GM12892 (cell line): Measurements from ENCODE around the gene CRIM1.

Experiments used
- DNase-seq: peaks from one replicate; pipeline ENCODE4 v3.0.0; 2011; ENCODE audit not compliant: insufficient read length
- FAIRE-seq: peaks from 2 replicates; lab custom pipeline; 2011; peaks lifted over from hg19 to GRCh38; lab: Jason Lieb, UNC
- POLR2A ChIP-seq: IDR thresholded peaks from 2 replicates; pipeline ENCODE4 v1.6.1; 2011; ENCODE audit warnings: low read depth, low read length, control low read depth
- POLR2AphosphoS5 ChIP-seq: IDR thresholded peaks from 2 replicates; pipeline ENCODE4 v1.6.1; 2011; ENCODE audit warnings: low read depth, low read length, control low read depth
- TAF1 ChIP-seq: IDR thresholded peaks from 2 replicates; pipeline ENCODE4 v1.6.1; 2011; ENCODE audit warnings: low read depth, mild to moderate bottlenecking, control low read depth, low read length, borderline replicate concordance

Gene CRIM1

GRCh38 chr2:36484454-36484853, 128.9 kb downstream of the CRIM1 start:
- TF ChIP-seq POLR2AphosphoS5 = no peak
- TF ChIP-seq TAF1 = no peak
- TF ChIP-seq POLR2A = no peak
- no peak for FAIRE-seq
- no peak for DNase-seq

DNA sequence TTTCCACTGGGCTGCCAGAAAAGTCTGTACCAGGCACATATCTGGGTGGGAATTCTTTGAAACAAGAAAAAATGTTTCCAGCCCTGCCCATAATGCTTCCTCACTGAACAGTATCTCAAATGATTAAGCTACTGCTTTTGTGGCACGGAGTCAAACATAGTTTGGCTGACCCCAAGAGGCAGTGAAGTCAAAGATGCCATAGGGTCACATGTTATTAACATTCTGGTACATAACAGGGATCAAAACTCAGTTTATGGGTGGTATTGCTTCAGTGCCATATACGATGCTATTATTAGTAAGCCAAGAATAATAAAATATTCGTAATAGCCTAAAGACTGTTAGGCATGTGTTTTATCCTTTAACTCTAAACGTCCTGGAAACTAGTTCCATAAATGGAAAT, 129.9 kb downstream of the CRIM1 start:
- FAIRE-seq (no peak), DNase-seq (no peak)
- TF ChIP-seq TAF1 = no peak
- TF ChIP-seq POLR2AphosphoS5 = no peak
- TF ChIP-seq POLR2A = no peak

GRCh38 chr2:36486521-36487044, 131.0 kb downstream of the CRIM1 start:
- TF ChIP-seq POLR2AphosphoS5 = no peak
- no peak for TF ChIP-seq POLR2A
- TF ChIP-seq TAF1 = no peak
- FAIRE-seq = no peak
- DNase-seq = no peak

- FAIRE-seq = no peak
- DNase-seq = no peak
- TF ChIP-seq TAF1 (no peak), POLR2AphosphoS5 (no peak), POLR2A (no peak)
These were observed 132.4 kb downstream of the CRIM1 start for GRCh38 chr2:36487947-36488346.

DNA sequence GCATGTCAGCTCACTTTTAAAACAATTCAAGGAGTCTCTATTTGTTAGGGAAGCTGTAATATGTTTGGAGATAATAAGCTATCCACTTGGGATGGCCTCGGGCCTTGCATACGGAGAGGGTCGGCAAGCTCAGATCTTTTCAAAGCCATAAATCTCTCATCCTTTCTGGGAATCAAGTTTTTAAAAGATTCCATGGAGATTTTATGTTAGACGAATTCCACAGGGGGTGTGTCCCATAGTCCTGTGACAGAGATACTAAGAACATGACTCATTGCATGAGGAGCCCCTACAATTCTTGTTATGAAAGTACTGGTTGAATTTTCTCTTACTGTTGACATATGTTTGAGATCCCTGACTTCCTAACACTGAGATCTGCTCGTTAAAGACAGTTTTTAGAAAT, 133.7 kb downstream of the CRIM1 start:
- no peak for FAIRE-seq
- DNase-seq = no peak

GRCh38 chr2:36490749-36491148, 135.2 kb downstream of the CRIM1 start:
- FAIRE-seq (no peak), DNase-seq (no peak)
- no peak for TF ChIP-seq TAF1
- no peak for TF ChIP-seq POLR2AphosphoS5
- TF ChIP-seq POLR2A = no peak

More for the DNA sequence above, 133.7 kb downstream of the CRIM1 start:
- TF ChIP-seq TAF1 = no peak
- no peak for TF ChIP-seq POLR2AphosphoS5
- TF ChIP-seq POLR2A = no peak

DNA sequence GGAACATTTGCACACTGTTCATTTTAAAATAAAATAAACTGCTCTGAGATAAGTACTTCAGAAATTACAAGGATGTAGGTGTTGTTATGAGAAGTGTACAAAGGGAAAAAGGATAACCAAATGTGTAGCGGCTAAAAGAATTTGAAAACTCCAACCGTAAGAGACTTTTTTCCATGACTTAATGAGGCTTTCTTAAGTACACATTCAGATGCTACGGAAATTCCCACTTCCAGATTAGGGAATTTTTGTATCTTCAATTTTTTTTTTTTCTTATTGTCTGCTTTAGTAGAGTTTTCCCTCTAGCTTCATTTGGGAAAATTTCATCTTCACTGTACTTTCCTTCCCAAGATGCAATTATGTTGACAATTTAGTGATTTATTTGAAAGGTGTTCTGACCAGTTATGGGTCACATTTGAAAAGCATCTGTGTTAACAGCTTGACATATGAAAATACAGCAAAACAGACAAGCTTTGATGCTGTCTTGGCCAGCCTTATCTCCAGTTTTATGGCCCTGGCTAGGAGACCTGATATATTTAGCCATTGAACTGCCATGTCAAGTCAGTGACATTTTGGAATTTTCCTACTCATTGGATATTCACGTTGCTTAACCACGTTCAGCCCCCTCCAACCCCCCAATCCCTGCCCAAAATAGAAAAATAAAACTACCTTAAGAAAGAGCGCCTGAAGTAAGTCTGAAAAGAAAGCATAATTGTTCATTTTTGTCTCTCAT, 136.8 kb downstream of the CRIM1 start:
- FAIRE-seq (no peak), DNase-seq (no peak)
- no peak for TF ChIP-seq POLR2AphosphoS5
- no peak for TF ChIP-seq TAF1
- TF ChIP-seq POLR2A = no peak

DNA sequence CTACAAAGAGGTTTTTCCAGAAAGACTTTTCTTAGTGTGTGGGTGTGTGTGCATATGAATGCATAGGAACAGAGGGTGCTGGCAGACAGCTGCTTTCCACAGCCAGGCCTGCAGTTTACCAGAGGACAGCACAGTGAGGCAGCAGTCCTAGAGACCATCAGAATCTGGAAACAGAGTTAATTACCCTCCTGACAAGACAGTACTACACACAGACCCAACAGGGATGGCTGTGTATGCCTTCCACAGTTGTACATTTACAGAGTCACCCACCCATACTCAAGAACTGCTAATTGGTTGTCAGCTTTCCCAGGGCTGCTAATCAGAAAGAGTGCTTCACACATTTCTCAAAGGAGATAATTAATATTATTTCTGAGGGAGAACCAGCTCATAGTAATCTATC, 137.7 kb downstream of the CRIM1 start:
- no peak for TF ChIP-seq POLR2A
- no peak for DNase-seq
- no peak for FAIRE-seq

GRCh38 chr2:36497570-36498163, 142.1 kb downstream of the CRIM1 start:
- TF ChIP-seq POLR2AphosphoS5 = no peak
- TF ChIP-seq TAF1 = no peak
- no peak for TF ChIP-seq POLR2A

DNA sequence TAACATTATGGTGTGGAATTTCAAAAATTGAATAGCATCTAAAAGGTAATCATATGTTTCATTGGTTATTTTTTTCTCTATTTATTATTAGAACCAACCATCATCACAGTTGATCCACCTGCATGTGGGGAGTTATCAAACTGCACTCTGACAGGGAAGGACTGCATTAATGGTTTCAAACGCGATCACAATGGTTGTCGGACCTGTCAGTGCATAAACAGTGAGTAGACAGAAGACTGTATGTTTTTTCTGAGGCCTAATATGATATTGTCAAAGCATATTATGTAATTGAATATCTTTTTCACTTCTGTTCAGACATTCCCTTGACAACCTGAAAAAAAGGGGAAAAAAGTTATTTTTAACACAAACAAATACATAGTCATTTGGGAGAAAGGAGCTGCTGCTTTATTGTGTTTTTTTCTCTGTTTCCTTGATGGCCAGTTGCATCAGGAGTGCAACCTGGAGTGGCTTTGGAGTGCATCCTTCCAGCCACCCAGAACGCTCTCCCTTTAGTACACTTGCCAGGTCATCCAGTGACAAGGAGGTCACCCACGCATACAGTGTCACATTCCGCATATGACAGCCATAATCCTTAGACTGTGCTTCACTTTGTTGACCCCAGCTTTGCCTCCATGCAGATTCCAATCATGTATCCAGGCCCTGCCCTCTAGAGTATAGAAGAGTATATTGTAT, 143.7 kb downstream of the CRIM1 start:
- FAIRE-seq = no peak
- TF ChIP-seq POLR2AphosphoS5 (no peak), POLR2A (no peak), TAF1 (no peak)
- DNase-seq = no peak

More at GRCh38 chr2:36497570-36498163, 142.1 kb downstream of the CRIM1 start:
- FAIRE-seq (peak; percentile 46), DNase-seq (no peak)

GRCh38 chr2:36500072-36500471, 144.5 kb downstream of the CRIM1 start:
- DNase-seq (no peak), FAIRE-seq (no peak)
- no peak for TF ChIP-seq POLR2A
- no peak for TF ChIP-seq TAF1
- TF ChIP-seq POLR2AphosphoS5 = no peak
